Loucy (cell line): ENCODE data around the gene EDAR.

Source experiments
- H2AFZ ChIP-seq: fragments of 200-600 bp; sonication (generic); 2 replicates; pipeline ENCODE4 v1.6.0; 2016; ENCODE audit warnings: antibody characterized with exemption, mild to moderate bottlenecking, low read length, moderate library complexity
- H3F3A ChIP-seq: fragments of 200-600 bp; 2 replicates; pipeline ENCODE4 v1.6.0; 2016; ENCODE audit warnings: antibody characterized with exemption, low read depth, mild to moderate bottlenecking
- H3K27me3 ChIP-seq: fragments of 200-600 bp; sonication (generic); 2 replicates; pipeline ENCODE4 v1.6.1; 2014; ENCODE audit warnings: low read length, mild to moderate bottlenecking; ENCODE audit not compliant: insufficient read depth, poor library complexity, severe bottlenecking
- H3K36me3 ChIP-seq: fragments of 200-600 bp; sonication (generic); 2 replicates; pipeline ENCODE4 v1.6.1; 2016; ENCODE audit warnings: low read length; ENCODE audit not compliant: insufficient read depth
- H3K4me1 ChIP-seq: fragments of 200-600 bp; sonication (generic); 2 replicates; pipeline ENCODE4 v1.5.1; 2014; ENCODE audit warnings: low read length, mild to moderate bottlenecking; ENCODE audit not compliant: insufficient read depth, poor library complexity, severe bottlenecking
- H3K4me2 ChIP-seq: fragments of 200-600 bp; sonication (generic); 2 replicates; pipeline ENCODE4 v1.6.0; 2014; ENCODE audit warnings: antibody characterized with exemption, low read length, low read depth, mild to moderate bottlenecking; ENCODE audit not compliant: poor library complexity, severe bottlenecking
- H3K4me3 ChIP-seq: fragments of 200-600 bp; sonication (generic); 2 replicates; pipeline ENCODE4 v1.5.1; 2014; ENCODE audit warnings: low read length, mild to moderate bottlenecking, mixed read lengths; ENCODE audit not compliant: poor library complexity, severe bottlenecking
- H3K79me2 ChIP-seq: fragments of 200-600 bp; sonication (generic); 2 replicates; pipeline ENCODE4 v1.6.1; 2014; ENCODE audit warnings: low read length; ENCODE audit not compliant: insufficient read depth
- H3K9ac ChIP-seq: fragments of 200-600 bp; sonication (generic); 2 replicates; pipeline ENCODE4 v1.6.0; 2014; ENCODE audit warnings: mild to moderate bottlenecking, low read depth, low read length, moderate library complexity; ENCODE audit not compliant: poor library complexity, severe bottlenecking
- H3K9me2 ChIP-seq: fragments of 200-600 bp; sonication (generic); replicated peaks from 2 replicates; pipeline ENCODE4 v1.6.1; 2016; ENCODE audit warnings: low read depth, low read length, mixed read lengths
- H3K9me3 ChIP-seq: fragments of 200-600 bp; sonication (generic); 2 replicates; pipeline ENCODE4 v1.6.1; 2014; ENCODE audit warnings: mild to moderate bottlenecking, antibody characterized with exemption, low read length, low read depth; ENCODE audit not compliant: insufficient read depth
- H4K20me1 ChIP-seq: fragments of 200-600 bp; sonication (generic); 2 replicates; pipeline ENCODE4 v1.6.0; 2014; ENCODE audit warnings: antibody characterized with exemption, low read length, mild to moderate bottlenecking; ENCODE audit not compliant: insufficient read depth, poor library complexity, severe bottlenecking
- CTCF ChIP-seq: fragments of 200-600 bp; sonication (generic); conservative IDR thresholded peaks from 2 replicates; pipeline ENCODE4 v1.5.1; 2014; ENCODE audit warnings: mild to moderate bottlenecking, antibody characterized with exemption, low read length
- EZH2phosphoT487 ChIP-seq: fragments of 200-600 bp; IDR thresholded peaks from 2 replicates; pipeline ENCODE4 v1.6.1; 2018; ENCODE audit warnings: antibody characterized with exemption, mild to moderate bottlenecking, moderate library complexity, borderline replicate concordance

Gene EDAR

GRCh38 chr2:108847000-108847399 lies 142.0 kb downstream of the EDAR start:
- Histone ChIP-seq H3F3A (no peaks in the 10 kb centered on the region), H3K4me3 (no peak overlapping the region)
- TF ChIP-seq EZH2phosphoT487 (no peak), CTCF (no peak)

GRCh38 chr2:108845923-108846322 lies 143.1 kb downstream of the EDAR start:
- H3K9ac ChIP-seq, result no peak overlapping the region
- no peaks in the 10 kb centered on the region for H3K79me2 ChIP-seq
- no peaks in the 10 kb centered on the region for H3F3A ChIP-seq
- peaks cover 27% of the 10 kb centered on the region; the same call in 1 of the 2 replicates for H3K36me3 ChIP-seq
- no peaks in the 10 kb centered on the region for H3K27me3 ChIP-seq
- peaks cover 3% of the 10 kb centered on the region; the same call in 1 of the 2 replicates for H3K9me3 ChIP-seq
- H3K9me2 ChIP-seq, result no peaks in the 10 kb centered on the region
- H4K20me1 ChIP-seq, result no peaks in the 10 kb centered on the region
- TF ChIP-seq EZH2phosphoT487 (no peak), CTCF (no peak)
- H3K4me2 ChIP-seq, result no peak overlapping the region
- no peak overlapping the region for H3K4me3 ChIP-seq
- H2AFZ ChIP-seq, result no peak overlapping the region
- no peaks in the 10 kb centered on the region for H3K4me1 ChIP-seq

More at GRCh38 chr2:108847000-108847399, 142.0 kb downstream of the EDAR start:
- peaks cover 17% of the 10 kb centered on the region; the same call in 1 of the 2 replicates for H3K36me3 ChIP-seq
- H3K9me3 ChIP-seq, result no peaks in the 10 kb centered on the region
- no peaks in the 10 kb centered on the region for H4K20me1 ChIP-seq
- no peaks in the 10 kb centered on the region for H3K9me2 ChIP-seq
- no peak overlapping the region for H2AFZ ChIP-seq
- H3K4me2 ChIP-seq, result no peak overlapping the region
- H3K27me3 ChIP-seq, result no peaks in the 10 kb centered on the region
- H3K79me2 ChIP-seq, result no peaks in the 10 kb centered on the region
- H3K9ac ChIP-seq, result no peak overlapping the region
- no peaks in the 10 kb centered on the region for H3K4me1 ChIP-seq
